GM21529 (cell line): Measurements from ENCODE around the gene TASP1.
A peak's percentile ranks its signal among the peaks of the same experiment; 100 is the strongest.

ENCODE experiments used
- ATAC-seq: cut with Tn5 transposase; IDR thresholded peaks from one replicate; pipeline ENCODE4 v1.9.1; 2021; ENCODE audit not compliant: unreplicated experiment

Gene TASP1

GRCh38 chr20:13447385-13448180 lies 191.1 kb downstream of the TASP1 start:
- ATAC-seq = no peak

- ATAC-seq = no peak
Observed at GRCh38 chr20:13443690-13444089, 195.0 kb downstream of the TASP1 start.

DNA sequence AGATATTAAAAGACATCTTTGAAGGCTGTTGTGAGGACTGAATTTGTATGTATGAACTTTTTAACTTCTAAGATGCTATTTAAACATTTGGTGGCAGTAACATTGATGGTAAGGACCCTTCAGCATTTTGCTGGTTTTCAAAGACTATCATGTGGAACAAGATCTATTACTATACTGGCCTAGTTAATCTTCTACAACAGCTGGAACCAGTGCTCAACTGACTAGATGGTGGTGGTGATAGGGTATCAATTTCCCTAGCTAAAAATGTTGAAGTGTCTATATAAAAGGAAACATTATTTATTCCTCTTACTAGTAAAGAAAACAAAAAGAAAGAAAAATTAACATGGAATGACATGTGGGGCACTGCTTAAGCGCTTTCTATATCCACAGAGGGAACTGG lies 195.7 kb downstream of the TASP1 start:
- no peak for ATAC-seq

GRCh38 chr20:13441388-13441787 lies 197.3 kb downstream of the TASP1 start:
- no peak for ATAC-seq

GRCh38 chr20:13436530-13436929 lies 202.2 kb downstream of the TASP1 start:
- no peak for ATAC-seq

DNA sequence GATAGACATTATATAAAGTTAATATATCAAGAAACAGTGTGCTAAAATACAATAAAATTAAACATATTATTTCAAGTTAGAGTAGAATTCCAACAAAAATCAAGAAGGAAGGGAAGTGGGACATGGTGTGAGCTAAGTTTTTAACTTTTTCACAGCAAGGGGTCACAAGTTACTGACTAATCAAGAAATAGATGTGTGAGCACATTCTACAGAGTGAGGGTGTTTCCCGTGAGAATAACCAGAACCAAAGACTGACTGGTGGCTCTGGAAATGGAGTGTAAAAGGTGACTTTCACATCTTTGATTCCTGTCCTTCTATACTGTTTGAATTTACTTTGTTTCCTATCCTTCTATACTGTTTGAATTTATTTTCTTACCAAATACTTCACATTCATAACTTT lies 206.6 kb downstream of the TASP1 start:
- ATAC-seq = no peak

DNA sequence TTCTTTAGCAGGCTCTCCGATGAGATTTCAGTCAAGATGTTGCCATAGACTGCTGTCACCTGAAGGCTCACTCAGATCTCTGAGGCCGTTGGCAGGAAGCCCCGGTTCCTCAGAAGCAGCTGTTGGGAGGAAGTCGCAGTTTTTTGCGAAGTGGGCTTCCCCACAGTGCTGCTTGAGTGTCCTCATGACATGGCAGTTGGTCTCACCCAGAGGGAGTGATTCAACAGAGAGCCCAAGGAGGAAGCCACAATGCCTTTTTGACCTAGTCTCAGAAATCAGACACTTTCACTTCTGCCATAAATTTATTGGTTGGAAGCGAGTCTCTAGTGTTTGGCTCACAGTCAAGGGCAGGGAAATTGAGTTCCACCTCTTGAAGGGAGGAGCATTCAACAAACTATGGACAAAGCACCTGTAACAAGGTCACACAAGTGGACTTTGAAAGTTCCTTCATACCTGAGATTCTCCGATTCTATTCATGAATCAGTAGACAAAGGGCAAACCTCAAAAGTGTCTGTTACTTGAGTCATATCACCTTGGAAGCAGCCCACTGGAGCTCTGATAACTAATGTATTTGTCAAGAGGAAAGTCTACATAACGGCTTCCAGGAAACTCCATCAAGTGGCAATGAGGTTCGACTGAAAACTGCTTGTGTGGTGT lies 208.3 kb downstream of the TASP1 start:
- peak; percentile 79 for ATAC-seq

DNA sequence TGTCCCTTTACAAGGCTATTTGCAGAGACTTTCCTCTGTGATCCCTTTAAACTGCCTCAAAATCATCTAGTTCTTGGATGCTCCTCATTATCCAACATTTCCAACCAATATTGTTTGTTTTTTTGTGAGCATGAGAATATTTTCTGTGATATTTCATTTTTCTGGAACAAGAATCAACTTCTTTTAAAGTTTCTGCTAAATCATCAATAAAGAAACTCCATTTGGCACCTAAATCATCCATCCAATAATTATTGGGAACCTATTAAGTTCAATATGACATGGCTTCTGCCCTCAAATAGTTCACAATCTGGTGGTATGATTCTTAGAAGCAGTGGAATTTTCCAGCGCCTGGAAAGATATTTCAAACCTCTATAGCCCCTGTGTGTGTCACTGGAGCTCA lies 210.0 kb downstream of the TASP1 start:
- ATAC-seq = no peak

DNA sequence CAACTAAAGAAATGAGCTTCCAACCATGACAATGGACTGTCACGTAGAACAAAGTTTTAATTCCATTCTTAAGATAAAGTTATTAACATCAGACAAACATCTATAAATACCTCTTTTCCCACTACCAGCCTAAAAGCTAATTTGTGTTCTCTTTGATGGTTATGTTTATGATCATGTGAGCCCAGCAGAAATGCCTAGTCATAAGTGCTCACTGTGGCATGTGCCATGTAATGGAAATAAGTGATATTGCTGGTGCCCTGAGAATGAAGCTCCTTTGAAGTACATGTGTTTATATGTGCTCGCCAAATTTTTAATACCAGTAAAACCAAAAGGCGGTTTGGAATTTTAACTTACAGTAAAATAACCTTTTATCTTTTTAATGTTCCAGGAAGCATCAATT lies 211.9 kb downstream of the TASP1 start:
- ATAC-seq = no peak

- ATAC-seq = no peak
Observed at GRCh38 chr20:13425381-13426135, 213.2 kb downstream of the TASP1 start.

- ATAC-seq = no peak
Observed at GRCh38 chr20:13424174-13424833, 214.4 kb downstream of the TASP1 start.

DNA sequence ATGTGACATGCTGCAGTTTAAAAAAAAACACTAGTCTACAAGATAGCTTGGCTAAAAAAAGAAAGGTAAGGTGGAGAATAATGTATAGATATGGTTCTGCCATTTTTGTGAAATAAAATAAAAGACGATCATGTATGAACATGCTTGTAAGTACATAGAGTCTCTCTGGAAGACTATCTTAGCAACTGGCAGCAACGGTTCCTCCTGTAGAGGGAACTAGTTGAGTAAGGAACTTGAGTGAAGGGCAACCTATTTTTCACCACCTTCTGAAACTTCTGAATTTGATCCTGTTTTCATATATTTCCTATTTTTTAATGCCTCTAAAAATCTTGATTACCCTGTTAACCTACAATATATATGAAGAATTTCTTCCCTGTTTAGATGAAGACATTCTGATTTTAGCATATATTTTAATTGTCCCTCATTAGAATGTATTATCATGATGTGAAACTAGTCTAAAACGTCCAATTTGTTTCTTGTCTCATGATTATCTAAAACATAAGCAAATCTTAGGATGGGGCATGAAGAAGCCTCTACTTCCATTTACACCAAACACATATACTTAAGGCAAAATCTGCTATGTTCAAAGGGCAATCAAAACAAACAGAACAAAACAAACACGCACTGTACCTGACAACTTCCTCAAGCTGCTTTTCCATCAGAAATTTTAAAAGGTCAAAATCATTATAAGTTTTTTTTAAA lies 215.1 kb downstream of the TASP1 start:
- no peak for ATAC-seq

DNA sequence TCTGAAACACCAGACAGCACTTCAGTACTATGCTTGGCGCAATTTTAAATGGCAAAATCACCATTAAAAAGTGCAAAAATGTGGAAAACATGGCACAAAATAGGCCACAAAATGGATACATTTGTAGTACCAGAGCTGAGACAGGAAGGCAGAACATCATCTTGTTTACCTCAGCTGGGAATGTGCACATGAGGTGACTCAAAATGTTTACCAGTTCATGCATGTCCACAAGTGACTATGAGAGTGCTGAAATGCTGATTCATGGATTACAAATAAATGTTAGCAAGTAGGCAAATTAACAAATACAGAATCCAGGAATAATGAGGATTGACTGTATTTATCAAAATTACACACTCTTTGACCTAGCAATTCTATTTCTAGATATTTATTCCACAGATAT lies 216.1 kb downstream of the TASP1 start:
- ATAC-seq = no peak

GRCh38 chr20:13420625-13421024 lies 218.1 kb downstream of the TASP1 start:
- ATAC-seq = no peak

- no peak for ATAC-seq
Observed at GRCh38 chr20:13419477-13419876, 219.3 kb downstream of the TASP1 start.

GRCh38 chr20:13418263-13419229 lies 220.2 kb downstream of the TASP1 start:
- no peak for ATAC-seq

- ATAC-seq = no peak
Observed at GRCh38 chr20:13416531-13416930, 222.2 kb downstream of the TASP1 start.

DNA sequence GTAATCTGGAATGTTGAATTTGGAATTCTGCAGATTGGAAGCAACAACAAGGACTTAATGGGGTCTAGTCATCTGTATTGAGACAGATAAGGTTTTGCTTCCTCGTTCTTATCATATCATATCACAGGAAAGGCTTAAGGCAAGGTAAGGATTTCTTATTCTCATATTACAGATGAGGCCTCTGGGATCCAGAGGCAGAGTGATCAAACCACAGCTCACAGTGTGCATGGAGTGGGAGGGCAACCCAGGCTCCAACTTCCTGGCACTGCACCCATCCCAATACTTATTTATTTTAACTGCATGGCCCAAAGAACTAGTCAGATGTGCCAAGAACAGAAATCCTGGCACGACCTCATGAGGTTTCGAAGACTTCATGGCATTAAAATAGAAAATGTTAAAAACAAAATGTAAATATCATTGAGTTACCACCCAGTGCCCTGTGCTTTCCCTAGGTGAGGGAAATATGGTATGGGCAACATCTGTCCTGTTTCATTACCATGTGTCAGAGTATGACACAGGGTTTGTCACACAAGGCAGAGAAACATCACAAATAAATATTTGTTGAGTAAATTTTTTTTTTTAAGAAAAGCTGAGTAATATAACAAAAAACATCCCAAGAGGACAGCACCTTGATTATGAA lies 225.8 kb downstream of the TASP1 start:
- ATAC-seq = no peak

GRCh38 chr20:13404293-13404692 lies 234.4 kb downstream of the TASP1 start:
- ATAC-seq = no peak
